Measurements from ENCODE around the gene TMPRSS9.

GRCh38 chr19:2329501-2329916, 30.6 kb upstream of the TMPRSS9 start:
- no peak for TF ChIP-seq EZH2 (IDR thresholded peaks at IDR 0.05; ENCODE audit: insufficient read depth, poor library complexity, severe bottlenecking)
- TF ChIP-seq EZH2phosphoT487 (IDR thresholded peaks at IDR 0.05; ENCODE audit: insufficient read depth, low read depth) = no peak

All from GM23248 (cell line).